ENCODE results near the gene ARPC1B. TPM values are rescaled to one million over a fixed set of nuclear protein-coding genes. Genes with fewer than 3 reads are reported as not detected.

ARPC1B gene
- total and polyA plus RNA-seq, 2 of the 8 experiments (the other 6 are each of a cell fraction or from before 2014, with no cell fraction given), result 64.5 to 115 TPM

Other genes with a start within 250 kb of the ARPC1B start
- 23.5 and 24.5 TPM in 2 replicates for gene SMURF1, start 230.6 kb upstream of the ARPC1B start, total RNA-seq (2021; fragmentation: NEBNext Ultra II Directional; extraction: Animal tissue kit (Norgen Biotek cat#: 25700))
- gene SMURF1, start 230.6 kb upstream of the ARPC1B start, polyA plus RNA-seq (2011; rRNA removed), result 9.6 and 11.0 TPM in 2 replicates
- gene KPNA7, start 166.6 kb upstream of the ARPC1B start, total RNA-seq (2021; fragmentation: NEBNext Ultra II Directional; extraction: Animal tissue kit (Norgen Biotek cat#: 25700)), result not detected in 2 replicates
- not detected in 2 replicates for gene KPNA7, start 166.6 kb upstream of the ARPC1B start, polyA plus RNA-seq (2011; rRNA removed)
- gene MYH16, start 101.9 kb upstream of the ARPC1B start, total RNA-seq (2021; fragmentation: NEBNext Ultra II Directional; extraction: Animal tissue kit (Norgen Biotek cat#: 25700)), result not detected in 2 replicates
- not detected in 2 replicates for gene MYH16, start 101.9 kb upstream of the ARPC1B start, polyA plus RNA-seq (2011; rRNA removed)
- gene ARPC1A, start 48.8 kb upstream of the ARPC1B start, total RNA-seq (2021; fragmentation: NEBNext Ultra II Directional; extraction: Animal tissue kit (Norgen Biotek cat#: 25700)), result 147 and 155 TPM in 2 replicates
- 123 and 140 TPM in 2 replicates for gene ARPC1A, start 48.8 kb upstream of the ARPC1B start, polyA plus RNA-seq (2011; rRNA removed)
- 169 and 174 TPM in 2 replicates for gene PDAP1, start 33.9 kb downstream of the ARPC1B start, total RNA-seq (2021; fragmentation: NEBNext Ultra II Directional; extraction: Animal tissue kit (Norgen Biotek cat#: 25700))
- 26.6 and 37.1 TPM in 2 replicates for gene PDAP1, start 33.9 kb downstream of the ARPC1B start, polyA plus RNA-seq (2011; rRNA removed)
- 114 and 121 TPM in 2 replicates for gene BUD31, start 34.2 kb downstream of the ARPC1B start, total RNA-seq (2021; fragmentation: NEBNext Ultra II Directional; extraction: Animal tissue kit (Norgen Biotek cat#: 25700))
- 46.7 and 72.0 TPM in 2 replicates for gene BUD31, start 34.2 kb downstream of the ARPC1B start, polyA plus RNA-seq (2011; rRNA removed)
- 7.5 and 8.5 TPM in 2 replicates for gene PTCD1, start 64.1 kb downstream of the ARPC1B start, total RNA-seq (2021; fragmentation: NEBNext Ultra II Directional; extraction: Animal tissue kit (Norgen Biotek cat#: 25700))
- gene PTCD1, start 64.1 kb downstream of the ARPC1B start, polyA plus RNA-seq (2011; rRNA removed), result 7.6 and 9.6 TPM in 2 replicates
- 74.8 and 77.5 TPM in 2 replicates for gene CPSF4, start 64.2 kb downstream of the ARPC1B start, total RNA-seq (2021; fragmentation: NEBNext Ultra II Directional; extraction: Animal tissue kit (Norgen Biotek cat#: 25700))
- 103 and 156 TPM in 2 replicates for gene CPSF4, start 64.2 kb downstream of the ARPC1B start, polyA plus RNA-seq (2011; rRNA removed)
- gene ATP5MF, start 91.4 kb downstream of the ARPC1B start, total RNA-seq (2021; fragmentation: NEBNext Ultra II Directional; extraction: Animal tissue kit (Norgen Biotek cat#: 25700)), result 506 and 539 TPM in 2 replicates
- 2,240 and 4,362 TPM in 2 replicates for gene ATP5MF, start 91.4 kb downstream of the ARPC1B start, polyA plus RNA-seq (2011; rRNA removed)
- gene ZNF789, start 98.2 kb downstream of the ARPC1B start, total RNA-seq (2021; fragmentation: NEBNext Ultra II Directional; extraction: Animal tissue kit (Norgen Biotek cat#: 25700)), result 9.9 and 11.4 TPM in 2 replicates
- 9.4 and 12.5 TPM in 2 replicates for gene ZNF789, start 98.2 kb downstream of the ARPC1B start, polyA plus RNA-seq (2011; rRNA removed)
- 19.3 and 24.0 TPM in 2 replicates for gene ZNF394, start 125.6 kb downstream of the ARPC1B start, total RNA-seq (2021; fragmentation: NEBNext Ultra II Directional; extraction: Animal tissue kit (Norgen Biotek cat#: 25700))
- gene ZNF394, start 125.6 kb downstream of the ARPC1B start, polyA plus RNA-seq (2011; rRNA removed), result 6.6 and 7.6 TPM in 2 replicates
- 12.9 and 13.5 TPM in 2 replicates for gene ZKSCAN5, start 129.9 kb downstream of the ARPC1B start, total RNA-seq (2021; fragmentation: NEBNext Ultra II Directional; extraction: Animal tissue kit (Norgen Biotek cat#: 25700))
- 4.3 and 5.3 TPM in 2 replicates for gene ZKSCAN5, start 129.9 kb downstream of the ARPC1B start, polyA plus RNA-seq (2011; rRNA removed)
- gene FAM200A, start 177.4 kb downstream of the ARPC1B start, total RNA-seq (2021; fragmentation: NEBNext Ultra II Directional; extraction: Animal tissue kit (Norgen Biotek cat#: 25700)), result 7.5 and 7.6 TPM in 2 replicates
- gene FAM200A, start 177.4 kb downstream of the ARPC1B start, polyA plus RNA-seq (2011; rRNA removed), result 3.2 and 4.3 TPM in 2 replicates
- 36.7 and 37.8 TPM in 2 replicates for gene ZNF655, start 183.9 kb downstream of the ARPC1B start, total RNA-seq (2021; fragmentation: NEBNext Ultra II Directional; extraction: Animal tissue kit (Norgen Biotek cat#: 25700))
- 27.1 and 30.7 TPM in 2 replicates for gene ZNF655, start 183.9 kb downstream of the ARPC1B start, polyA plus RNA-seq (2011; rRNA removed)
- not detected in 2 replicates for gene TMEM225B, start 223.5 kb downstream of the ARPC1B start, total RNA-seq (2021; fragmentation: NEBNext Ultra II Directional; extraction: Animal tissue kit (Norgen Biotek cat#: 25700))
- gene TMEM225B, start 223.5 kb downstream of the ARPC1B start, polyA plus RNA-seq (2011; rRNA removed), result 0.63 and 0.68 TPM in 2 replicates
- 16.5 and 18.6 TPM in 2 replicates for gene ZSCAN25, start 242.2 kb downstream of the ARPC1B start, total RNA-seq (2021; fragmentation: NEBNext Ultra II Directional; extraction: Animal tissue kit (Norgen Biotek cat#: 25700))
- gene ZSCAN25, start 242.2 kb downstream of the ARPC1B start, polyA plus RNA-seq (2011; rRNA removed), result 10.1 and 12.1 TPM in 2 replicates

Data from H1 (cell line).